Measurements from ENCODE around the gene IL1R2.

The IL1R2 gene

GRCh38 chr2:102024410-102024809, 32.6 kb downstream of the IL1R2 start:
- DNase-seq, result no peak

DNA sequence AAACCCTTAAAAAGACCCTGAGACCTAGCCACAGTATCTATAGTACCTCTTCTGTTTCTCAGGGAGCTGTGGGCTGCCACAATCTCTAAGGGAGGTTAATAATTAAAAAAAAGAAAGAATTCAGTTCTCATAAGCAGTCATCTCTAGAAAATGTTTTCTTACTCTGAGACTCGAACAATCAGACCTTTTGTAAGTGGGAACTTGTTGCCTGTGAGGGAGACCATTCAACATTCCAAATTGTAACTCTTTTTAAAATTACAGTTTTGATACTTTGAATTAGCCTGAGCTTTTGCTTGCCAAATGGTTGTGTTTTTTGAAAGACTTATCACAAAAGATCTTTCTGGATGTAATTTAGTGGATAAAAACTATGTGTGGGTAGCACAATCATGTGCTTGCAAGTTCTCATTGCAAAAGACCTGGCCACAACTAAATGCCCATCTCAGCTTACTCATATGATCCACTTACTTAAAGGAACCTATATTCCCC, 33.3 kb downstream of the IL1R2 start:
- DNase-seq, result no peak

DNA sequence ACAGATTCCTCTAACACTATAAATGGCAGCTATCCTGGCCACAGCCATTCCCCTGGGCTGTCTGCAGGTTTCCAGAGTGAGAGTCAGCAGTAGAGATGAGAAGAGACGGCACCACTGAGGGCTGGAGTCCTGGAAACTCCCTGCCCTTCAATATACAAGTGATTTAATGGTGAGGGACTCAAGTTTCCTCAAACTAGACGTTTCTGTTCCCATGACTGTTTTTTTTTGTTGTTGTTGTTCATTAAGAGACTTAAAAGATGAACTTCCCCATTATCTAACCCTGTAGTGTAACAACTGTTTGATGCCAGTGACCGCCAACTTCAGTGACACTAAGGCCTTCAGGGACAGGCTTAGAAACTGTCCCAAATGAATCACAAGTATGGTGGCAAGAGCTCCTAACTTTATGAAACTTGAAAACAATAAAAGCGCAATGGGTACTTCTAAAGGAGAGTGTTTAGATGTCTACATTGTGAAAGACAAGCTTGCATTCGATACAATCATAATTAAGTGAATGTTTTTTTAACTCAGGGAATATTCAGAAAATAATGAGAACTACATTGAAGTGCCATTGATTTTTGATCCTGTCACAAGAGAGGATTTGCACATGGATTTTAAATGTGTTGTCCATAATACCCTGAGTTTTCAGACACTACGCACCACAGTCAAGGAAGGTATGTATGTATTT, 34.0 kb downstream of the IL1R2 start:
- DNase-seq, result no peak

GRCh38 chr2:102027036-102027980, 35.5 kb downstream of the IL1R2 start:
- no peak for DNase-seq

DNA sequence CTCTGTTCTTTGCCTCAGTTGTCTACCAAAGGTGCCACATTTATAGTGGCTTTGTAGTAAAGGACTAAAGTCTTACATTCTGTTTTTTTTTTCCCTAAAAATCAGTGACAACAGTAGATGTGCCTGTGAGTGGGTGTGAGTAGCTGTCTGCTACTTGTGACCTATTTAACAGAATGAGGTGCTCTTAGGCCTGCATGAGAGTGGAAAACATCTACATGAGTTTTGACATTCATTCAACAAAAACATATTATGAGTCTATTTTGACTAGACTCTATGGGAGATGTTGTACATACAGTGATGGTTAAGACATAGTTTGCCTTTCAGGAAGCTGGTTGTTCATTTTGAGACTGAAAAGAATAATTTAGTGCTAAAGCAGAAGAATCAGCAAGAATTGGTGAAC, 36.7 kb downstream of the IL1R2 start:
- no peak for DNase-seq

DNA sequence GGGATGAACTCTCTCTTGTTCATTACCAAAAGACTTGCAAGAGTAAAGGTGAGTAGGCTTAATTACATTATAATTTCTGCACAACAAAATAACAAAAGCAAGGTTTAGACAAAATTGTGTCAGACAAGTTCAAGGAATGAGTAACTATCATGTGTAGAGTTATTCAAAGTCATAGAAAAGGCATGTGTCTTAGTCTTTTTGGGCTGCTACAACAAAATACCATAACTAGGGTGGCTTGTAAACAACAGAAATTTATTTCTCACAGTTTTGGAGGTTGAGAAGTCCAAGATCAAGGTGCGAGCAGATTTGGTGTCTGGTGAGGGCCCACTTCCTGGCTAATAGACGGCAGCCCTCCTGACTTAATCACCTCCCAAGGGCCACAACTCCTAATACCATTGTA, 37.6 kb downstream of the IL1R2 start:
- DNase-seq, result no peak

DNA sequence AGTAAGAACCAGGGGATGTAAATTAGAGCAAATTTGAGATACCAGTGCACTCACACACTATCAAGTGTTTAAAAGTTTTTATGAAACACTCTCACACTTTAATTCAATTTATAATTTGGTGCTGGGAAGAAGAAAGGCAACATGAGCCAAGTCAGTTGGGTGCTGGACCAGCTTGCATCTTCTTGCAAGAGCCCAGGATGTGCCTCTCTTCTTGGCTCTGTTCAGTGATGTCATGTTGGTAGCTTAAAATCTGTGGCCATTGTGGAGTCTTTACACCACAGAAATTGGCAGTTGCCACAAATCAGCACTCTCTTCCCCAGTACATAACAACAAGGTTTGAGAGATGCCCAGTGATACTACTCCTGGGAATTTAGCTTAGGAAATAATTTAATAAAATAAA, 38.2 kb downstream of the IL1R2 start:
- DNase-seq, result no peak

- DNase-seq, result no peak
Measured at GRCh38 chr2:102030502-102030854, 38.7 kb downstream of the IL1R2 start.

DNA sequence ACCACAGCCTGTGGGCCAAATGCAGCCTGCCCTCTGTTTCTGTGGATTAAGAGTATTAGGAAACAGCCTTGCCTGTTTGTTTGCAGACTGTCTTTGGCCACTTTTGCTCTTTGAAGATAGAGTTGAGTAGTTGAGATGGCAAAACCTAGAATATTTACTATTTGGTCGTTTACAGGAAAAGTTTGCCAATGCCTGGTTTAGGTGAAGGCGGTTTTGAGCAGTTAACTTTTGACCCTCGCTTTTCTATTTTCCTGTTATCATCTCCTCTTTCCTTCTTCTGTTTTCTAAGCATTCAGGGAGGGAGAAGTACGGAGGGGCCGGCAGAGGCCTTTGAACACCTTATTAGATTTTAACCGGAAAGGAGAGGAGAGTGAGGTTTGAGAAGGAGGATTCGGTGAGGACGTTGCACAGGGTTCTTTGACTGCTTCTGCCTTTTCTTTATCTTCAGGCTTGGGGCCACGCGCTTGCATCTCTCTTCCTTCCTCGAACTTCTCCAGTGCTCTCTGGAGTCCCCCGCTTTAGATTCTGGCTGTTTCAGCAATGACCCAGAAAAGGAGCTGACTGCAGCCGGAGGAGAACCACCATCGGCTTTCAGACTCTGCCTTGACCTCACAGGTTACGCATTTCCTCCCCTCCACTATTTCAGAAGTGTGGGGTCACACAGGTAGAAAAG, 39.2 kb downstream of the IL1R2 start:
- no peak for DNase-seq

DNA sequence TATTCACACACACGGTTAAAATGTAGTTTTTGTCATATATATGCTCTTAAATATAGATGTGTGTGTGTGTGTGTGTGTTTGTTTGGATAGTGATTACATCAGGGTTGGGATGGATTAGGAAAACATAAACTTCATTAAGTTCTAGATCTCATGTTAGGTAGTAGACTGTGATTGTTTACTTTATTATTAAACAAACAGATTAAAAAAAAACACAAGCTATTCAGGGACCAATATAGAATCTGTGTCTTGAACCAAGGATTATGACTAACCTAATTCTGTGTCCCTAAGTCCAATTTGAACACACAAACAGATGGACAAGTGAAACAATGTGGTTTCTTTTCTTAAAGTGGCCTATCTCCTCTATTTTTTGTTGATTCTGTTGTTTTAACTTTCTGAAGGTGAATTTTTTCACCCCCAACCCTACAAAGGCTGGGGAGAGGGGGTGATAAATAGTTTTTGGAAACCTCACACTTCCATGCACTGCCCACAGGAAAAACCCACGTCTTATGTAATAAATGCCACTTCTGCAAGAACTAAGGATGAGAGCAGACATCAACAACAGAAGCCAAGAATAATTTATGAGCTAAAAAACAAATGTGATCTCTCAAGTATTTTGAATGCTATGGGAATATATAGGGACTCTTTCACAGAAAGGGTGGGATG, 40.7 kb downstream of the IL1R2 start:
- DNase-seq, result no peak

DNA sequence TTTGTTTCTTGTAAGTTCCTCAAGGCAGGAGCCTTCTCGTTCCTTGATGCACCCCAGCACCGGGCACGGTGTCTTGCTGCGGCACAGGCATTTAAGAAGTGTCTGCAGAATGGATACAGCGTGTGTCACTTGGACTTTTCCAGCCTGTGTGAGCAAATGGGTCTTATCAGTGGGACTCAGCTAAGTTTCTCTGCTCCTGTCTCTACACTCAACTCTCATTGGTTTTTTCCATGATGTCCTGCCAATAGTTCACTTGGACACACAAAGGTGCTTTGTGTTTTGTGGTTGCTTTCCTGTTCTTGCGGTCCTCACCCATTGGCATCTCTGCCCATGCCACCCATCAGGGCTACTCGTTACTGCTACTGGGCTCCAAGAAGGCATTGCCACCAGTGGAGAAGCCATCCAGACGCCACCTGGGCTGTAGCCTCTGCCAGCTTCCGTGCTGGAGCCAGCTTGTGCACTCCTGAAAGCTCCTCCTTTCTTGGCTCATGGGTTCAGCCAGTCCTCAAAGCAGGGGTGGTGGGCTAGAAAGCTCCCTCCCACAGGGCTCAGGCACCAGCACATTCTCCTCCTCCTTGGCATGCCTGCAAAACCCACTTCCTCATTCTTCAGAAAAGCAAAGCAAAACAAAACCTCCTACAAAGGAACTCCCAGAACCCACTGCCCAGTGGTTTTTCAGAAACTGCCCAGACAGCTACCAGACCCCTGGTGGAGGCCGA, 41.4 kb downstream of the IL1R2 start:
- peak; percentile 14 for DNase-seq

- DNase-seq, result no peak
Measured at GRCh38 chr2:102033750-102034682, 42.3 kb downstream of the IL1R2 start.

DNA sequence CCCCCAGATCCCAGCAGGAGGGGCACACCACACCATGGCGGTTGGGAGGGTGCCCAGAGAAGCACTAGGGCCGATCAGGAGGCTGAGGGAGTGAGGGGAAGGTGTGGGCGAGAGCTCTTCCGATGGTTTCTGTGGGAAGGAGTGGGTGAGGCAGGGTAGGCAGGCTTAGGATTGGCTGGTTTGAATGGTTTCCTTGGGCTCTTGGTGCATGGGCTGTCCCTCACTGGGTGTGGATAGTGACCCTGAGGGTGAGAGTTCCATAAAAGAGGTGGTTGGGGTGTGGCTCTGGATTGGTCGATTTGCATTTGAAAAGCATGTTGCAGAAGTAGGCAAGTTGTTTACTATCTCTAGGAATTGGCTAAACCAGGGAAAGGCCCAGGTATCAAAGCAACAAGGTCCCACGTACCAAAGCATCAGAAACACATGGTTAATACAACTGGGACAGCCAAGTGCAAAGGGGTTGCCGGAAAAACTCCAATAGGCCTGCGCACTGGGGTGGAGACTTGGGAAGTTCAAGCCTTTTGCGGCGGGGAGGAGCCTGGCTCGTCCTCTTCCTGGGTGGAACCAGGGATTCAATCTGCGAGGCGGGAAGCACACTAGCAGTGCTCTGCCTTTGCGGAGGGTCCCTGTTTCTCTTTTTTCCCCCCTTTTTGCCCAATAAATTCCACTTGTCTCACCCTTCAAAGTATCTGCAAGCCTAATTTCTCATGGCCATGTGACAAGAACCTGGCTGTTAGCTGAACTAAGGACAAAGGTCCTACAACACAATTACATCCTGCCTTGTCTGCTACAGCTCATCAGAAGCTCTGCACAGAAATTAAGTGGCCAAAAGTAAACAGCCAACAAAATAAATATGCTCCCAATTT, 43.2 kb downstream of the IL1R2 start:
- no peak for DNase-seq

DNA sequence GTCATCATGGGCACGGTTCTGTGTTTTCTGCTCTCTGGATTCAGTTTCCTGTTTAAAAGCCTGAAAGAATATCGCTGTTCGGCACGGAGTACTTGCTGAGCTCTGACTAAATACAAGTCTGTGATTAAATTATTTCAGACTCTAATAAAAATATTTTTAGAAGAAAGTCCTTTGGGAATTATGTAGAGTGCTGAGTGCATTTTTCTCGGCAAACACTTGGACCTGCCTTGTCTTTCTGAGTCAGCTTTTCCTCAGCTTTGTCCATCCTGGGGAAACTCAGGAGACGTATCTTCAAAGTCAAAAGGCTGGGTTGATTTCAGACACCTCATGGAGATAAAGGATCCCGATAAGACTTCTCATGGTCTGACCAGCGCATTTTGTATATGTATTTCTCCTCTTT, 45.9 kb downstream of the IL1R2 start:
- no peak for DNase-seq

GRCh38 chr2:102040229-102040628, 48.5 kb downstream of the IL1R2 start:
- DNase-seq, result no peak

DNA sequence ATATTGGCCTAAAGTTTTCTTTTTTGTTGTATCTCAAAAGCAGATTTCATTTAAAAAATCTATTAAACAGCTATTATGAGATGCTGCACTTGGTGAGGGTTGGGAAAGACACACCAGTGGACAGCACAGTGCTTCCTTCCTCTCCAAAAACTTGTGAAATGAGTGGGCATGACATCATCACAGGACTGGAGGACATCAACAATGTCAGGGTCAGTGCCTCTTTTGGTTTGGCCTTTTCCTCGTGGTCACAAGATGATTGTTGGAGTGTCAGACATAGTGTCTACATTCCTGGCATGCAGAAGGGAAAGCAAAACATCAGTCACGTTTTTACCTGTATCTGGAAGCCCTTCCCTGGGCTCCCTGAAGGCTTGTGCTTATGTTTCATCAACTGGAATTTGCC, 49.6 kb downstream of the IL1R2 start:
- DNase-seq, result no peak

GRCh38 chr2:102042196-102043081, 50.7 kb downstream of the IL1R2 start:
- no peak for DNase-seq

DNA sequence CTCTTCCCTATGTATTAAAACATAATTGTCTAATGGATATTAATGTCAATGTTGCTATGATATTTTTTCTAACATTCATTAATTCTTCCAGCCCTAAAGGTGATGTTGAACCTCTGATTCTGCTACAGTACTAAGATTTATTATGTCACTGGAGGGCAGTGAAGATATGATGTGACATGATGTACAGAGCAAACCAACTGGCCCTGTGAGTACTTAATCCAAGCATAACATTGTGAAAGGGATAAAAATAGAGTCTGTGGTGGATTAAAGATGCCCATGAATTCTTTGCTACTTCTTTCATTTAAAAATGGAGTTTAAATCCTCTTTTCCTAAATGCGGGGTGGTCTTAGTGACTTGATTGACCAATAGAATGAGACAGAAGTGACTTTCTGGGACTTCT, 51.8 kb downstream of the IL1R2 start:
- DNase-seq, result no peak

DNA sequence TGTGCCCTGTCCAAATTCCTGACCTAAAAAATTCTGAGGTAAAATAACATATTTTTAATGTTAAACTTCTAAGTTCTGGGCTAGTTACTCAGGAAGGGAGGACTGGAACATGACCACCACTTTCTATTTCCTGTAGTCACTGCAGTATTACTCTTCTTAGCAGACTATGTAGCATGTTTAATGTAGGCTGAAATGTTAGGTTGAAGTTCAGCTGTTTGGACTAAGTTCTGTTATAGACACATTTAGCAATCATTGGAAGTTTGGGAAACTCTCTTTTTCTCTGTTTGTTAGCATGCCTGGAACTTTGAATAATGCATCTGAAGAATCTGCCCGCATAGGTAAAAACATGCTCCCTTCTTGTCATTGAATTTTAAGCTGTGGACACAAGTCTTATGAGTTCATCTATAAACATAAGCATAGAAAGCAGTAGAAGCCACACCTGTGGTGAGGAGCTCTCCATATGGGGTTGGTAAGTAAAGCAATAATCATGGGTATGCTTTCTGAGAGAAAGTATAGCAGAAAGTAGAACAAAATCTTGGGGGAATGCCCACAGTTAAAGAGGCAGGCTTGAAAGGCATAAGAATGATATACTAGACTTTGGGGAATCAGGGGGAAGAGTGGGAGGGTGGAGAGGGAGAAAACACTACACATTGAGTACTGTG, 52.6 kb downstream of the IL1R2 start:
- DNase-seq, result no peak
